Neural cell (in vitro differentiated cells): ENCODE results near the gene ZBTB7C. TPM values are rescaled to one million over a fixed set of nuclear protein-coding genes. Genes with fewer than 3 reads are reported as not detected.

Experiments used
- H2AFZ ChIP-seq: fragments of 200-600, 300-800 bp; sonication (generic), shearing (Covaris generic); 2 replicates; pipeline ENCODE4 v1.6.0; 2014; ENCODE audit warnings: low read depth, mild to moderate bottlenecking, antibody characterized with exemption, low read length, moderate library complexity
- H3F3A ChIP-seq: fragments of 200-600 bp; shearing (Covaris generic); 2 replicates; pipeline ENCODE4 v1.6.1; 2016; ENCODE audit warnings: mild to moderate bottlenecking, moderate library complexity, mixed read lengths, antibody characterized with exemption, low read length; ENCODE audit not compliant: insufficient read depth, poor library complexity, severe bottlenecking
- H3K27ac ChIP-seq: fragments of 200-600, 300-800 bp; sonication (generic), shearing (Covaris generic); 2 replicates; pipeline ENCODE4 v1.5.1; 2014; ENCODE audit warnings: mild to moderate bottlenecking, low read length, moderate library complexity
- H3K27me3 ChIP-seq: fragments of 300-800, 200-600 bp; sonication (generic), shearing (Covaris generic); 2 replicates; pipeline ENCODE4 v1.6.0; 2014; ENCODE audit warnings: mild to moderate bottlenecking, low read depth, low read length, moderate library complexity; ENCODE audit not compliant: insufficient read depth
- H3K36me3 ChIP-seq: fragments of 300-800, 200-600 bp; sonication (generic), shearing (Covaris generic); 2 replicates; pipeline ENCODE4 v1.5.1; 2014; ENCODE audit warnings: mild to moderate bottlenecking, antibody characterized with exemption, low read length, moderate library complexity; ENCODE audit not compliant: insufficient read depth
- H3K4me2 ChIP-seq: fragments of 300-800, 200-600 bp; sonication (generic), shearing (Covaris generic); 2 replicates; pipeline ENCODE4 v1.6.0; 2014; ENCODE audit warnings: mild to moderate bottlenecking, low read length
- H3K4me3 ChIP-seq: fragments of 300-800, 200-600 bp; sonication (generic), shearing (Covaris generic); 2 replicates; pipeline ENCODE4 v1.5.1; 2014; ENCODE audit warnings: mild to moderate bottlenecking, low read length, moderate library complexity
- H3K79me2 ChIP-seq: fragments of 200-600 bp; shearing (Covaris generic); replicated peaks from 2 replicates; pipeline ENCODE4 v1.6.0; 2014; ENCODE audit warnings: mild to moderate bottlenecking, low read length, moderate library complexity; ENCODE audit not compliant: insufficient read depth
- H3K9ac ChIP-seq: fragments of 300-800, 200-600 bp; sonication (generic), shearing (Covaris generic); 2 replicates; pipeline ENCODE4 v1.6.1; 2016; ENCODE audit warnings: mild to moderate bottlenecking, low read length, mixed read lengths
- H3K9me2 ChIP-seq: fragments of 200-600 bp; shearing (Covaris generic); 2 replicates; pipeline ENCODE4 v1.6.1; 2016; ENCODE audit warnings: mild to moderate bottlenecking, low read length, mixed read lengths; ENCODE audit not compliant: insufficient read depth
- H3K9me3 ChIP-seq: fragments of 200-600, 300-800 bp; sonication (generic), shearing (Covaris generic); 2 replicates; pipeline ENCODE4 v1.6.1; 2016; ENCODE audit warnings: mild to moderate bottlenecking, mixed run types, low read length, moderate library complexity, mixed read lengths
- H4K20me1 ChIP-seq: fragments of 200-600 bp; shearing (Covaris generic); 2 replicates; pipeline ENCODE4 v1.6.1; 2016; ENCODE audit warnings: mild to moderate bottlenecking, mixed run types; ENCODE audit not compliant: insufficient read depth
- EP300 ChIP-seq: fragments of 450-650 bp; conservative IDR thresholded peaks from 2 replicates; pipeline ENCODE4 v1.6.1; 2014; ENCODE audit warnings: antibody characterized with exemption, mild to moderate bottlenecking, moderate library complexity; ENCODE audit not compliant: poor library complexity, severe bottlenecking
- EZH2 ChIP-seq: fragments of 200-600, 300-800 bp; shearing (Covaris generic), sonication (generic); IDR thresholded peaks from 2 replicates; pipeline ENCODE4 v1.6.1; 2014; ENCODE audit warnings: antibody characterized with exemption, low read length, borderline replicate concordance, mild to moderate bottlenecking; ENCODE audit not compliant: insufficient read depth, poor library complexity, severe bottlenecking
- MXI1 ChIP-seq: fragments of 450-650 bp; conservative IDR thresholded peaks from 2 replicates; pipeline ENCODE4 v1.6.1; 2014; ENCODE audit warnings: antibody characterized with exemption, mild to moderate bottlenecking; ENCODE audit not compliant: poor library complexity, severe bottlenecking
- POLR2AphosphoS5 ChIP-seq: IDR thresholded peaks from 2 replicates; pipeline ENCODE4 v1.6.1; 2012
- RAD21 ChIP-seq: fragments of 450-650 bp; conservative IDR thresholded peaks from 2 replicates; pipeline ENCODE4 v1.6.1; 2014; ENCODE audit warnings: antibody characterized with exemption, mild to moderate bottlenecking, moderate library complexity
- SMC3 ChIP-seq: fragments of 450-650 bp; conservative IDR thresholded peaks from 2 replicates; pipeline ENCODE4 v1.6.1; 2014; ENCODE audit warnings: antibody characterized with exemption, mild to moderate bottlenecking, moderate library complexity; ENCODE audit not compliant: poor library complexity
- TAF1 ChIP-seq: IDR thresholded peaks from 2 replicates; pipeline ENCODE4 v1.6.1; 2012; ENCODE audit warnings: low read depth
- polyA plus RNA-seq: library from polyadenylated mRNA; depleted of rRNA; stranded (reverse); fragments of >200 nt; gene quantifications from 2 replicates; pipeline ENCODE4 v1.2.3, GENCODE V29; 2014
- TF ChIP-seq, protein P1 (sequence below): fragments of 450-650 bp; IDR thresholded peaks from 2 replicates; pipeline ENCODE4 v1.5.1; 2014; ENCODE audit warnings: antibody characterized with exemption, mild to moderate bottlenecking, moderate library complexity; ENCODE audit not compliant: poor library complexity, severe bottlenecking
- TF ChIP-seq, protein P2 (sequence below): IDR thresholded peaks from 2 replicates; pipeline ENCODE4 v1.6.1; 2012; ENCODE audit warnings: borderline replicate concordance

Gene ZBTB7C
- polyA plus RNA-seq, 1 donor from 2014 or later = 2.4 TPM

DNA sequence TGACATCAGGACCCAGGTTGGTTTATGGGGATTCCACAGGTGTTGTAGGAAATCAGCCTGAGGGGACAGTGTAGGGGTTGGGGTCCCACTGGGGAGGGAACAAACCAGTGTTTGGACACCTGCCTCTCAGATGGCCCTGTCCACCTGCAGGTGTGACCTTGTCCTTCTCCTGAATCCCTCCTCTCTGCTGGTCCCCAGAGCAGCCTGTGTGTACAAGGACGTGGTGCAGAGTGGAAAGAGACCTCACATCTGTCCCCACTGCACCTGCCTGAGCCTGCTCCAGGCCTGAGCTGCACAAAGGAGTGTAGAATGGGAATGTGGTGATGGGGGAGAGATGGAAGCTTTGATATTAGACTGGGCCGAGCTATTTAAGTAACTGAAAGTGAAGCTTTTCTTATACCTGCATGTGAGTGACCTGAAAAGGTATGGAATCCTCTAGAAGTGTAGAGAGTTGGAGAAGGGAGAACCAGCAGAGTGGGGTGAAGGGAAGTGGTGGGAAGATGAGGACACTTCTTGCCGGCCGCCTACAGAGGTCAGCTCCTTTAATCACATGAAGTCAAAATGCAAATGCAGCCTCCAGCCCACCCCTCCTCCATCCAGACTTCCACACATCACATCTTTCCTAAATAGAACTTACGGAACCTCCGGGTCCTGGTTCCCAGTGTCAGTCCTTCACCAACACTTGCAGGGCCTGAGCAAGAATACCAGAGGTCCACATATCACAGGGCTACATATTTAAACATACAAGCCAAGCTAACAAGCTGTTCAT lies 389.4 kb downstream of the ZBTB7C start:
- no peak overlapping the region for H3K4me3 ChIP-seq
- H4K20me1 ChIP-seq = no peaks in the 10 kb centered on the region
- H3K36me3 ChIP-seq = no peaks in the 10 kb centered on the region
- H3F3A ChIP-seq = no peaks in the 10 kb centered on the region
- no peaks in the 10 kb centered on the region for H3K79me2 ChIP-seq
- H3K4me2 ChIP-seq = no peak overlapping the region
- H2AFZ ChIP-seq = no peak overlapping the region
- no peak overlapping the region for H3K9ac ChIP-seq
- no peaks in the 10 kb centered on the region for H3K27me3 ChIP-seq
- H3K9me3 ChIP-seq = no peaks in the 10 kb centered on the region
- H3K27ac ChIP-seq = no peak overlapping the region
- no peaks in the 10 kb centered on the region for H3K9me2 ChIP-seq
- TF ChIP-seq MXI1 (no peak), POLR2AphosphoS5 (no peak), TAF1 (no peak), EZH2 (no peak), EP300 (no peak), SMC3 (no peak), RAD21 (no peak)
- TF ChIP-seq, protein P1, sequence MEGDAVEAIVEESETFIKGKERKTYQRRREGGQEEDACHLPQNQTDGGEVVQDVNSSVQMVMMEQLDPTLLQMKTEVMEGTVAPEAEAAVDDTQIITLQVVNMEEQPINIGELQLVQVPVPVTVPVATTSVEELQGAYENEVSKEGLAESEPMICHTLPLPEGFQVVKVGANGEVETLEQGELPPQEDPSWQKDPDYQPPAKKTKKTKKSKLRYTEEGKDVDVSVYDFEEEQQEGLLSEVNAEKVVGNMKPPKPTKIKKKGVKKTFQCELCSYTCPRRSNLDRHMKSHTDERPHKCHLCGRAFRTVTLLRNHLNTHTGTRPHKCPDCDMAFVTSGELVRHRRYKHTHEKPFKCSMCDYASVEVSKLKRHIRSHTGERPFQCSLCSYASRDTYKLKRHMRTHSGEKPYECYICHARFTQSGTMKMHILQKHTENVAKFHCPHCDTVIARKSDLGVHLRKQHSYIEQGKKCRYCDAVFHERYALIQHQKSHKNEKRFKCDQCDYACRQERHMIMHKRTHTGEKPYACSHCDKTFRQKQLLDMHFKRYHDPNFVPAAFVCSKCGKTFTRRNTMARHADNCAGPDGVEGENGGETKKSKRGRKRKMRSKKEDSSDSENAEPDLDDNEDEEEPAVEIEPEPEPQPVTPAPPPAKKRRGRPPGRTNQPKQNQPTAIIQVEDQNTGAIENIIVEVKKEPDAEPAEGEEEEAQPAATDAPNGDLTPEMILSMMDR = no peak
- TF ChIP-seq, protein P2, sequence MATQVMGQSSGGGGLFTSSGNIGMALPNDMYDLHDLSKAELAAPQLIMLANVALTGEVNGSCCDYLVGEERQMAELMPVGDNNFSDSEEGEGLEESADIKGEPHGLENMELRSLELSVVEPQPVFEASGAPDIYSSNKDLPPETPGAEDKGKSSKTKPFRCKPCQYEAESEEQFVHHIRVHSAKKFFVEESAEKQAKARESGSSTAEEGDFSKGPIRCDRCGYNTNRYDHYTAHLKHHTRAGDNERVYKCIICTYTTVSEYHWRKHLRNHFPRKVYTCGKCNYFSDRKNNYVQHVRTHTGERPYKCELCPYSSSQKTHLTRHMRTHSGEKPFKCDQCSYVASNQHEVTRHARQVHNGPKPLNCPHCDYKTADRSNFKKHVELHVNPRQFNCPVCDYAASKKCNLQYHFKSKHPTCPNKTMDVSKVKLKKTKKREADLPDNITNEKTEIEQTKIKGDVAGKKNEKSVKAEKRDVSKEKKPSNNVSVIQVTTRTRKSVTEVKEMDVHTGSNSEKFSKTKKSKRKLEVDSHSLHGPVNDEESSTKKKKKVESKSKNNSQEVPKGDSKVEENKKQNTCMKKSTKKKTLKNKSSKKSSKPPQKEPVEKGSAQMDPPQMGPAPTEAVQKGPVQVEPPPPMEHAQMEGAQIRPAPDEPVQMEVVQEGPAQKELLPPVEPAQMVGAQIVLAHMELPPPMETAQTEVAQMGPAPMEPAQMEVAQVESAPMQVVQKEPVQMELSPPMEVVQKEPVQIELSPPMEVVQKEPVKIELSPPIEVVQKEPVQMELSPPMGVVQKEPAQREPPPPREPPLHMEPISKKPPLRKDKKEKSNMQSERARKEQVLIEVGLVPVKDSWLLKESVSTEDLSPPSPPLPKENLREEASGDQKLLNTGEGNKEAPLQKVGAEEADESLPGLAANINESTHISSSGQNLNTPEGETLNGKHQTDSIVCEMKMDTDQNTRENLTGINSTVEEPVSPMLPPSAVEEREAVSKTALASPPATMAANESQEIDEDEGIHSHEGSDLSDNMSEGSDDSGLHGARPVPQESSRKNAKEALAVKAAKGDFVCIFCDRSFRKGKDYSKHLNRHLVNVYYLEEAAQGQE = no peak

DNA sequence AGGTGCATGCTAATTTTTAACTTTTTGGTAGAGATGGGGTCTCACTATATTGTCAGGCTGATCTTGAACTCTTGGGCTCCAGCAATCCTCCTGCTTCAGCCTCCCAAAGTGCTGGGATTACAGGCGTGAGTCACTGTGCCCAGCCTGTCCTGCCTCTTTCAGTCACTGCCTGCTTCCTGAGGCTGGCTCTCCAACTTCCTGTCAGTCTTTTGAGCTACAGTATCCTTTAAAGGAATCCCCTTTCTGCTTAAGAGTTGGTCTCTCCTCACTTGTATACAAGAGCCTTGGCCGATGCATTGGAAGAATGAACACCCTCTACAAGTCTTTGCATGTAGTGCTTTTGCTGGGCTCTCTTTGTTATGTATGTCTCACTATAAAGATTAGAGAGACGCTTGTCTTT lies 390.3 kb downstream of the ZBTB7C start:
- no peak overlapping the region for H3K4me3 ChIP-seq
- H3K9me3 ChIP-seq = no peaks in the 10 kb centered on the region
- H3K9ac ChIP-seq = no peak overlapping the region
- no peaks in the 10 kb centered on the region for H3K27me3 ChIP-seq
- no peaks in the 10 kb centered on the region for H3K9me2 ChIP-seq
- TF ChIP-seq, protein P2 = no peak
- no peak for TF ChIP-seq RAD21
- no peak for TF ChIP-seq EZH2
- no peak for TF ChIP-seq SMC3
- TF ChIP-seq, protein P1 = no peak
- no peak for TF ChIP-seq POLR2AphosphoS5
- no peak for TF ChIP-seq TAF1
- no peak for TF ChIP-seq MXI1
- TF ChIP-seq EP300 = no peak
- H3K4me2 ChIP-seq = no peak overlapping the region
- no peaks in the 10 kb centered on the region for H3F3A ChIP-seq
- H2AFZ ChIP-seq = no peak overlapping the region
- no peaks in the 10 kb centered on the region for H3K79me2 ChIP-seq
- H3K36me3 ChIP-seq = no peaks in the 10 kb centered on the region
- no peaks in the 10 kb centered on the region for H4K20me1 ChIP-seq
- H3K27ac ChIP-seq = no peak overlapping the region
